Breast epithelium (tissue), 3 donors: ENCODE data around the gene ATG7.

Experiments
- POLR2A ChIP-seq: fragments of 450-650 bp; IDR thresholded peaks from one replicate; pipeline ENCODE4 v1.6.1; 2016; ENCODE audit warnings: antibody characterized with exemption, mild to moderate bottlenecking, moderate library complexity
- POLR2AphosphoS5 ChIP-seq, 3 donors: sonication (generic); formaldehyde crosslinking; IDR thresholded peaks; one replicate each; pipeline ENCODE4 v1.6.1; 2017; ENCODE audit warnings: antibody characterized with exemption in 3 of 3
- TF ChIP-seq, protein P1 (sequence below), 3 donors: fragments of 450-650 bp; IDR thresholded peaks; one replicate each; pipeline ENCODE4 v1.5.1; 2016 to 2017; ENCODE audit warnings: antibody characterized with exemption in 3 of 3, mild to moderate bottlenecking in 3 of 3, moderate library complexity in 3 of 3

DNA sequence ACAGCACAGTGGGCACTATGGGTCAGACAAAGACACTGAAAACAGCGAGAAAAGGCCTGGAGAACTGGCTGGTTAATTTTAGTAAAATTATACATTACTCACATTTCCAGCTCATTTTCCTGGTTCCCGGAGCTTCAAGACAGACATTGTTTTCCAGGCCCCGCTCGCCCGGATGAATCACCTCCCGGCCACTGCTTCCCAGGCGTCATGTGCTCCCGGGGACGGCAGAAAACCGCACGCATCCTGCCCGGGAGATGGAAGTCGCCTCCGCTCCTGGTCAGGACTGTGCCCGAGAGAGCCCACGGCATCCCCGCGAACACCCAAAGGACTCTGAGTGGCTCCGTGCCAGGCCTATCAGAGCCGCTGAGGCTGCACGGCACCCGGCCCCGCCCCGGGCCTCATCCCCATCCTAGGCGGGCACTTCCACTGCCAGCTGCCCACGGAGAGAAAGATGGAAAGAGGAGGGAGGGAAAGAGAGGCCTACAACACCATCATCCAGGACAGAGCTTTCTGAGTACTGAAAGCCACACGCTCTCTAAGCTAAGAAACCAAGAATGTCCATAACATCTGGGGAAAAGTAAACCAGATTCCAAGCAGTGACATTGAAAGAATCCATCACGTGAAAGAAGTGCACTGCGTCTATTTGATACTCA is 296.4 kb downstream of the ATG7 start:
- TF ChIP-seq, protein P1, sequence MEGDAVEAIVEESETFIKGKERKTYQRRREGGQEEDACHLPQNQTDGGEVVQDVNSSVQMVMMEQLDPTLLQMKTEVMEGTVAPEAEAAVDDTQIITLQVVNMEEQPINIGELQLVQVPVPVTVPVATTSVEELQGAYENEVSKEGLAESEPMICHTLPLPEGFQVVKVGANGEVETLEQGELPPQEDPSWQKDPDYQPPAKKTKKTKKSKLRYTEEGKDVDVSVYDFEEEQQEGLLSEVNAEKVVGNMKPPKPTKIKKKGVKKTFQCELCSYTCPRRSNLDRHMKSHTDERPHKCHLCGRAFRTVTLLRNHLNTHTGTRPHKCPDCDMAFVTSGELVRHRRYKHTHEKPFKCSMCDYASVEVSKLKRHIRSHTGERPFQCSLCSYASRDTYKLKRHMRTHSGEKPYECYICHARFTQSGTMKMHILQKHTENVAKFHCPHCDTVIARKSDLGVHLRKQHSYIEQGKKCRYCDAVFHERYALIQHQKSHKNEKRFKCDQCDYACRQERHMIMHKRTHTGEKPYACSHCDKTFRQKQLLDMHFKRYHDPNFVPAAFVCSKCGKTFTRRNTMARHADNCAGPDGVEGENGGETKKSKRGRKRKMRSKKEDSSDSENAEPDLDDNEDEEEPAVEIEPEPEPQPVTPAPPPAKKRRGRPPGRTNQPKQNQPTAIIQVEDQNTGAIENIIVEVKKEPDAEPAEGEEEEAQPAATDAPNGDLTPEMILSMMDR (IDR thresholded peaks at IDR 0.05), result no peak
- no peak for TF ChIP-seq POLR2A
- TF ChIP-seq POLR2AphosphoS5 (IDR thresholded peaks at IDR 0.05), result peak in 2 of 3 donors; percentile 25 to 49
